Gastroesophageal sphincter (tissue), 4 donors: ENCODE data around the gene DCC. TPM values are rescaled to one million over a fixed set of nuclear protein-coding genes. Genes with fewer than 3 reads are reported as not detected.

Experiments used
- ATAC-seq: fragments of 150-250 bp; one replicate; pipeline ENCODE4 v1.9.1; 2016; ENCODE audit warnings: mild to moderate bottlenecking, moderate library complexity
- H3K27ac ChIP-seq, 4 donors: fragments of 200-600 bp; sonication (generic) in 3 of 4; 1 replicate in 3 of 4; 2 replicates in 1 of 4; pipeline ENCODE4 v1.5.1; 2016 to 2019
- H3K27me3 ChIP-seq: fragments of 200-600 bp; sonication (generic); one replicate; pipeline ENCODE4 v1.5.1; 2019
- H3K36me3 ChIP-seq, 2 donors: fragments of 200-600 bp; sonication (generic); one replicate each; pipeline ENCODE4 v1.5.1; 2019; ENCODE audit warnings: control low read depth in 1 of 2
- H3K4me1 ChIP-seq, 3 donors: fragments of 200-600 bp; sonication (generic); 1 replicate in 2 of 3; 2 replicates in 1 of 3; pipeline ENCODE4 v1.5.1; 2016 to 2019; ENCODE audit warnings: control low read depth in 2 of 3
- H3K4me3 ChIP-seq, 2 donors: fragments of 200-600 bp; sonication (generic); one replicate each; pipeline ENCODE4 v1.5.1; 2019; ENCODE audit warnings: mild to moderate bottlenecking in 1 of 2, moderate library complexity in 1 of 2
- H3K9me3 ChIP-seq, 3 donors: fragments of 200-600 bp; sonication (generic); one replicate each; pipeline ENCODE4 v1.5.1; 2017 to 2019; ENCODE audit warnings: control low read depth in 2 of 3
- CTCF ChIP-seq, 4 experiments: fragments of 200-600 bp in 2 of 4; fragments of 450-650 bp in 2 of 4; sonication (generic) in 1 of 4; IDR thresholded peaks; one replicate each; pipeline ENCODE4 v1.5.1; 2017 to 2019; ENCODE audit warnings: antibody characterized with exemption in 4 of 4, mild to moderate bottlenecking in 2 of 4, moderate library complexity in 2 of 4
- EP300 ChIP-seq: sonication (generic); formaldehyde crosslinking; IDR thresholded peaks from one replicate; pipeline ENCODE4 v1.6.1; 2017; ENCODE audit warnings: antibody characterized with exemption, mild to moderate bottlenecking
- POLR2A ChIP-seq, 2 donors: fragments of 450-650 bp; IDR thresholded peaks; one replicate each; pipeline ENCODE4 v1.6.1; 2017; ENCODE audit warnings: antibody characterized with exemption in 2 of 2, mild to moderate bottlenecking in 2 of 2, moderate library complexity in 1 of 2
- POLR2AphosphoS5 ChIP-seq: sonication (generic); formaldehyde crosslinking; IDR thresholded peaks from one replicate; pipeline ENCODE4 v1.6.1; 2017; ENCODE audit warnings: antibody characterized with exemption
- WGBS, 2 donors: methylation state at CpG; one replicate each; pipeline ENCODE4 v1.1.5; 2018; ENCODE audit warnings: low coverage in 1 of 2; 5-methylcytosine and 5-hydroxymethylcytosine counted together
- total RNA-seq, 4 donors: library from RNA; depleted of rRNA; stranded (reverse); fragments of >200 nt; gene quantifications; one replicate each; pipeline ENCODE4 v1.1.0, GENCODE V29; 2016

DCC gene
- total RNA-seq, 4 donors from 2014 or later, result 0.13 to 0.54 (median 0.47) TPM; not detected in 1

- Histone ChIP-seq H3K9me3 (no peaks in the 10 kb centered on the region), H3K27ac (no peak overlapping the region), H3K27me3 (no peaks in the 10 kb centered on the region), H3K4me1 (no peaks in the 10 kb centered on the region), H3K36me3 (no peaks in the 10 kb centered on the region), H3K4me3 (no peak overlapping the region)
- TF ChIP-seq POLR2AphosphoS5 (no peak), CTCF (IDR thresholded peaks at IDR 0.05) (no peak), POLR2A (IDR thresholded peaks at IDR 0.05) (no peak)
- WGBS, 2 donors, result 43 to 61% methylated on average over 1 of the region's 1 CpG
- no peak for ATAC-seq
Observed at GRCh38 chr18:52991246-52991645, 651.2 kb downstream of the DCC start.

- TF ChIP-seq POLR2AphosphoS5, result no peak
- no peak for TF ChIP-seq POLR2A (IDR thresholded peaks at IDR 0.05)
- TF ChIP-seq EP300, result no peak
- no peak for TF ChIP-seq CTCF (IDR thresholded peaks at IDR 0.05)
- Histone ChIP-seq H3K4me1 (no peaks in the 10 kb centered on the region), H3K4me3 (no peak overlapping the region), H3K9me3 (no peaks in the 10 kb centered on the region), H3K36me3 (no peaks in the 10 kb centered on the region), H3K27me3 (no peaks in the 10 kb centered on the region), H3K27ac (no peak overlapping the region)
- no peak for ATAC-seq
- WGBS, 2 donors, result 26 to 53% methylated on average over 2 to 4 of the region's 6 CpGs
Observed at GRCh38 chr18:52992041-52992440, 652.0 kb downstream of the DCC start.

- no peaks in the 10 kb centered on the region for H3K27me3 ChIP-seq
- TF ChIP-seq POLR2AphosphoS5, result no peak
- no peak for TF ChIP-seq EP300
- no peak for ATAC-seq
- H3K27ac ChIP-seq, result no peak overlapping the region
- WGBS, 2 donors, result 69 to 80% methylated on average over 4 of the region's 4 CpGs
- no peaks in the 10 kb centered on the region for H3K4me1 ChIP-seq
- no peaks in the 10 kb centered on the region for H3K36me3 ChIP-seq
- H3K9me3 ChIP-seq, result no peaks in the 10 kb centered on the region
- no peak overlapping the region for H3K4me3 ChIP-seq
Observed at GRCh38 chr18:52995875-52996274, 655.9 kb downstream of the DCC start.

- Histone ChIP-seq H3K36me3 (no peaks in the 10 kb centered on the region), H3K4me1 (no peaks in the 10 kb centered on the region), H3K27me3 (no peaks in the 10 kb centered on the region), H3K27ac (no peak overlapping the region), H3K9me3 (no peaks in the 10 kb centered on the region), H3K4me3 (no peak overlapping the region)
- ATAC-seq, result no peak
- no peak for TF ChIP-seq CTCF (IDR thresholded peaks at IDR 0.05)
- TF ChIP-seq POLR2AphosphoS5, result no peak
- no peak for TF ChIP-seq POLR2A (IDR thresholded peaks at IDR 0.05)
- TF ChIP-seq EP300, result no peak
- 90 to 92% methylated on average over 2 of the region's 2 CpGs for WGBS, 2 donors
Observed at GRCh38 chr18:52999633-53000032, 659.6 kb downstream of the DCC start.

- H3K9me3 ChIP-seq, result no peaks in the 10 kb centered on the region
- WGBS, 2 donors, result 29 to 40% methylated on average over 1 of the region's 1 CpG
- no peak for ATAC-seq
- H3K27me3 ChIP-seq, result no peaks in the 10 kb centered on the region
- no peak for TF ChIP-seq POLR2A (IDR thresholded peaks at IDR 0.05)
- TF ChIP-seq POLR2AphosphoS5, result no peak
- no peak for TF ChIP-seq EP300
- TF ChIP-seq CTCF (IDR thresholded peaks at IDR 0.05), result no peak
- H3K27ac ChIP-seq, result no peak overlapping the region
- H3K36me3 ChIP-seq, result no peaks in the 10 kb centered on the region
- no peaks in the 10 kb centered on the region for H3K4me1 ChIP-seq
- H3K4me3 ChIP-seq, result no peak overlapping the region
Observed at GRCh38 chr18:53004798-53005197, 664.8 kb downstream of the DCC start.
